ENCODE data around the gene SIX5. TPM values are rescaled to one million over a fixed set of nuclear protein-coding genes. Genes with fewer than 3 reads are reported as not detected.
A peak's percentile ranks its signal among the peaks of the same experiment; 100 is the strongest.

SIX5 gene
- 13.0 and 17.6 TPM in 2 replicates for total RNA-seq
- polyA plus RNA-seq (2012): 8.8 TPM

- DNase-seq (ENCODE audit: low read depth): peak; percentile 98
Observed at GRCh38 chr19:45768984-45769782, at the start of gene SIX5. SIX5 (minus strand) TSS chr19:45769252; CDS start chr19:45768844, 408 bp downstream.

GRCh38 chr19:45817725-45818301 is 48.8 kb upstream of the SIX5 start:
- no peak for DNase-seq (ENCODE audit: low read depth)

- DNase-seq (ENCODE audit: low read depth): peak; percentile 92
Observed at GRCh38 chr19:45817010-45817724, 48.1 kb upstream of the SIX5 start.

- DNase-seq (ENCODE audit: low read depth): no peak
Observed at GRCh38 chr19:45816236-45817009, 47.4 kb upstream of the SIX5 start.

- DNase-seq (ENCODE audit: low read depth): no peak
Observed at GRCh38 chr19:45815481-45816216, 46.6 kb upstream of the SIX5 start.

- DNase-seq (ENCODE audit: low read depth): no peak
Observed at GRCh38 chr19:45814851-45815480, 45.9 kb upstream of the SIX5 start, which contains the start of gene RSPH6A. RSPH6A (minus strand) TSS chr19:45815308; CDS start chr19:45815176, 132 bp downstream.

- DNase-seq (ENCODE audit: low read depth): no peak
Observed at GRCh38 chr19:45814166-45814780, 45.2 kb upstream of the SIX5 start.

GRCh38 chr19:45812297-45812696 is 43.2 kb upstream of the SIX5 start:
- no peak for DNase-seq (ENCODE audit: low read depth)

- peak; percentile 56 for DNase-seq (ENCODE audit: low read depth)
Observed at GRCh38 chr19:45809643-45810159, 40.6 kb upstream of the SIX5 start.

- no peak for DNase-seq (ENCODE audit: low read depth)
Observed at GRCh38 chr19:45805719-45806118, 36.7 kb upstream of the SIX5 start.

GRCh38 chr19:45804959-45805230 is 35.8 kb upstream of the SIX5 start:
- no peak for DNase-seq (ENCODE audit: low read depth)

GRCh38 chr19:45804140-45804958 is 35.3 kb upstream of the SIX5 start:
- DNase-seq (ENCODE audit: low read depth): no peak

- no peak for DNase-seq (ENCODE audit: low read depth)
Observed at GRCh38 chr19:45801603-45802175, 32.6 kb upstream of the SIX5 start.

GRCh38 chr19:45800070-45800553 is 31.1 kb upstream of the SIX5 start:
- peak; percentile 70 for DNase-seq (ENCODE audit: low read depth)

- DNase-seq (ENCODE audit: low read depth): peak; percentile 70
Observed at GRCh38 chr19:45799541-45799940, 30.5 kb upstream of the SIX5 start.

- peak; percentile 83 for DNase-seq (ENCODE audit: low read depth)
Observed at GRCh38 chr19:45798995-45799517, 30.0 kb upstream of the SIX5 start.

- no peak for DNase-seq (ENCODE audit: low read depth)
Observed at GRCh38 chr19:45794627-45795026, 25.6 kb upstream of the SIX5 start.

- no peak for DNase-seq (ENCODE audit: low read depth)
Observed at GRCh38 chr19:45793876-45794275, 24.8 kb upstream of the SIX5 start.

Data from myocyte (in vitro differentiated cells).